MM.1S (cell line): ENCODE data around the gene ZNF615.

Source experiments
- EZH2 ChIP-seq: fragments of 300-600 bp; sonication (generic); optimal IDR thresholded peaks from 2 replicates; pipeline ENCODE3; 2017; ENCODE audit warnings: low read depth, mild to moderate bottlenecking, antibody characterized with exemption, low read length, mixed read lengths
- EZH2phosphoT487 ChIP-seq: fragments of 300-600 bp; sonication (generic); IDR thresholded peaks from 2 replicates; pipeline ENCODE4 v1.6.1; 2018; ENCODE audit warnings: antibody characterized with exemption, low read length
- TF ChIP-seq, protein P1 (sequence below): fragments of 300-600 bp; sonication (generic); IDR thresholded peaks from 2 replicates; pipeline ENCODE4 v1.5.1; 2016; ENCODE audit warnings: antibody characterized with exemption, low read length, mixed read lengths

DNA sequence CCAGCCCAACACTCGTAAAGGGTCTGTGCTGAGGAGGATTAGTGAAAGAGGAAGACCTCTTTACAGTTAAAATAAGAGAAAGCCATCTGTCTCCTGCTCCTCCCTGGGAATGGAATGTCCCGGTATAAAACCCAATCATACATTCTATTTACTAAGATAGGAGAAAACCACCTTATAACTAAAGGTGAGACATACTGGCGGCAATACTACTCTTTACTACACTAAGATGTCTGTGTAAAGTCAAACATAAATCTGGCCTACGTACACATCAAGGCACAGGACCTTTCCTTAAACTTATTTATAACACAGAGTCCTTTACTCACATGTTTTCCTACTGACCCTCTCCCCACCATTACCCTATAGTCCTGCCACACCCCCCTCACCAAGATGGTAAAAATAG, 24.6 kb downstream of the ZNF615 start:
- TF ChIP-seq, protein P1, sequence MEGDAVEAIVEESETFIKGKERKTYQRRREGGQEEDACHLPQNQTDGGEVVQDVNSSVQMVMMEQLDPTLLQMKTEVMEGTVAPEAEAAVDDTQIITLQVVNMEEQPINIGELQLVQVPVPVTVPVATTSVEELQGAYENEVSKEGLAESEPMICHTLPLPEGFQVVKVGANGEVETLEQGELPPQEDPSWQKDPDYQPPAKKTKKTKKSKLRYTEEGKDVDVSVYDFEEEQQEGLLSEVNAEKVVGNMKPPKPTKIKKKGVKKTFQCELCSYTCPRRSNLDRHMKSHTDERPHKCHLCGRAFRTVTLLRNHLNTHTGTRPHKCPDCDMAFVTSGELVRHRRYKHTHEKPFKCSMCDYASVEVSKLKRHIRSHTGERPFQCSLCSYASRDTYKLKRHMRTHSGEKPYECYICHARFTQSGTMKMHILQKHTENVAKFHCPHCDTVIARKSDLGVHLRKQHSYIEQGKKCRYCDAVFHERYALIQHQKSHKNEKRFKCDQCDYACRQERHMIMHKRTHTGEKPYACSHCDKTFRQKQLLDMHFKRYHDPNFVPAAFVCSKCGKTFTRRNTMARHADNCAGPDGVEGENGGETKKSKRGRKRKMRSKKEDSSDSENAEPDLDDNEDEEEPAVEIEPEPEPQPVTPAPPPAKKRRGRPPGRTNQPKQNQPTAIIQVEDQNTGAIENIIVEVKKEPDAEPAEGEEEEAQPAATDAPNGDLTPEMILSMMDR, result no peak
- no peak for TF ChIP-seq EZH2
- no peak for TF ChIP-seq EZH2phosphoT487
